ENCODE data around the gene MFSD12.

MFSD12 gene

GRCh38 chr19:3604227-3604986, 47.0 kb upstream of the MFSD12 start:
- H3K4me3 ChIP-seq (ENCODE audit: low read length): no peak overlapping the region
- DNase-seq (ENCODE audit: low read depth): no peak
- no peak for TF ChIP-seq CTCF (conservative IDR thresholded peaks at IDR 0.05; ENCODE audit: low read depth, low read length)

- DNase-seq (ENCODE audit: low read depth): no peak
- H3K4me3 ChIP-seq (ENCODE audit: low read length): no peak overlapping the region
- TF ChIP-seq CTCF (conservative IDR thresholded peaks at IDR 0.05; ENCODE audit: low read depth, low read length): no peak
Measured at GRCh38 chr19:3603121-3603811, 45.9 kb upstream of the MFSD12 start.

- no peak for TF ChIP-seq CTCF (conservative IDR thresholded peaks at IDR 0.05; ENCODE audit: low read depth, low read length)
- no peak for DNase-seq (ENCODE audit: low read depth)
- no peak overlapping the region for H3K4me3 ChIP-seq (ENCODE audit: low read length)
Measured at GRCh38 chr19:3601021-3601420, 43.6 kb upstream of the MFSD12 start.

GRCh38 chr19:3599776-3600187, 42.4 kb upstream of the MFSD12 start:
- no peak overlapping the region for H3K4me3 ChIP-seq (ENCODE audit: low read length)
- TF ChIP-seq CTCF (conservative IDR thresholded peaks at IDR 0.05; ENCODE audit: low read depth, low read length): peak; percentile 44

GRCh38 chr19:3595521-3596061, 38.2 kb upstream of the MFSD12 start:
- DNase-seq (ENCODE audit: low read depth): no peak
- TF ChIP-seq CTCF (conservative IDR thresholded peaks at IDR 0.05; ENCODE audit: low read depth, low read length): no peak
- H3K4me3 ChIP-seq (ENCODE audit: low read length): no peak overlapping the region

More at GRCh38 chr19:3599776-3600187, 42.4 kb upstream of the MFSD12 start:
- DNase-seq (ENCODE audit: low read depth): no peak

- DNase-seq (ENCODE audit: low read depth): no peak
- H3K4me3 ChIP-seq (ENCODE audit: low read length): no peak overlapping the region
- TF ChIP-seq CTCF (conservative IDR thresholded peaks at IDR 0.05; ENCODE audit: low read depth, low read length): peak; percentile 25
Measured at GRCh38 chr19:3593156-3593555, 35.8 kb upstream of the MFSD12 start.

All from retinal pigment epithelial cell (primary cell).